Measurements from ENCODE around the gene ASIC1.
A peak's percentile ranks its signal among the peaks of the same experiment; 100 is the strongest.

ASIC1 gene

DNA sequence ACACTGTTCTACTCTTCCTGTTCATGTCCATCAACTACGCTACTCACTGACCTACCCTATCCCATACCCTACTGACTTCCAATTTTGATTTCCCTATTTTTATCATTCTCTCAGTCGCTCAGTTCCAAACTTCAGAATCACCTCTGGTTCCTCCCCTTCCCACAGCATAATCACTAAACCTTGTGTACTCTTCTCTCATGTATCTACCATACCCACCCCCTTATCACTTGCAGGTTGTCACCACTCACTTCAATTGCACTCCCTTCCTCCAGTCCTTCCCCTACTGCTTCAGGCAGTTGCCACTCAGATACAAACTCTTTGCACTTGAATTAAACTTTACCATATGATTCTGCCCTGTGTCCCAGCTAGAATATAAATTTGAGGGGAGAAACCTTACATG is 38.4 kb upstream of the ASIC1 start:
- no peak for DNase-seq (ENCODE audit: low spot score)
- TF ChIP-seq, protein P1, sequence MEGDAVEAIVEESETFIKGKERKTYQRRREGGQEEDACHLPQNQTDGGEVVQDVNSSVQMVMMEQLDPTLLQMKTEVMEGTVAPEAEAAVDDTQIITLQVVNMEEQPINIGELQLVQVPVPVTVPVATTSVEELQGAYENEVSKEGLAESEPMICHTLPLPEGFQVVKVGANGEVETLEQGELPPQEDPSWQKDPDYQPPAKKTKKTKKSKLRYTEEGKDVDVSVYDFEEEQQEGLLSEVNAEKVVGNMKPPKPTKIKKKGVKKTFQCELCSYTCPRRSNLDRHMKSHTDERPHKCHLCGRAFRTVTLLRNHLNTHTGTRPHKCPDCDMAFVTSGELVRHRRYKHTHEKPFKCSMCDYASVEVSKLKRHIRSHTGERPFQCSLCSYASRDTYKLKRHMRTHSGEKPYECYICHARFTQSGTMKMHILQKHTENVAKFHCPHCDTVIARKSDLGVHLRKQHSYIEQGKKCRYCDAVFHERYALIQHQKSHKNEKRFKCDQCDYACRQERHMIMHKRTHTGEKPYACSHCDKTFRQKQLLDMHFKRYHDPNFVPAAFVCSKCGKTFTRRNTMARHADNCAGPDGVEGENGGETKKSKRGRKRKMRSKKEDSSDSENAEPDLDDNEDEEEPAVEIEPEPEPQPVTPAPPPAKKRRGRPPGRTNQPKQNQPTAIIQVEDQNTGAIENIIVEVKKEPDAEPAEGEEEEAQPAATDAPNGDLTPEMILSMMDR (IDR thresholded peaks at IDR 0.05; ENCODE audit: borderline replicate concordance, control extremely low read depth, extremely low read depth, insufficient read depth, missing control alignments) = no peak
- in situ Hi-C loops (cut with MboI; ENCODE audit: low sequenced_read_pairs, unreplicated experiment) = no loop called here

DNA sequence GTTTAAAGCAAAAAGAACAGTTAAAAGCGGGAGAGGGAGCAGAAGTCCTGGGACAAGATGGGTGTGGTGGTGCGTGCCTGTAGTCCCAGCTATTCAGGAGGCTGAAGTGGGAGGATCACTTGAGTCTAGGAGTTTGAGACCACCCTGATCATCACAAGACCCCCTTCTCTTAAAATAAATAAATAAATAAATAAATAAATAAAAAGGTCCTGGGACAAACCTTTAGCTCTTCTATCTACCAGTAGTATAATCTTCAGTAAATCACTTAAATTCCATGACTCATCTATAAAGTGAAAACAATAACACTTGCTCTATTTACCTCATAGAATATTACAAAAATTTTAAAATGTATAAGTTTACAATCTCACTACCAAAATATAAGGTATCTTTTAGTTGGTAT is 37.9 kb upstream of the ASIC1 start:
- in situ Hi-C loops (cut with MboI; ENCODE audit: low sequenced_read_pairs, unreplicated experiment) = no loop called here
- no peak for DNase-seq (ENCODE audit: low spot score)
- TF ChIP-seq, protein P1 (IDR thresholded peaks at IDR 0.05; ENCODE audit: borderline replicate concordance, control extremely low read depth, extremely low read depth, insufficient read depth, missing control alignments) = no peak

DNA sequence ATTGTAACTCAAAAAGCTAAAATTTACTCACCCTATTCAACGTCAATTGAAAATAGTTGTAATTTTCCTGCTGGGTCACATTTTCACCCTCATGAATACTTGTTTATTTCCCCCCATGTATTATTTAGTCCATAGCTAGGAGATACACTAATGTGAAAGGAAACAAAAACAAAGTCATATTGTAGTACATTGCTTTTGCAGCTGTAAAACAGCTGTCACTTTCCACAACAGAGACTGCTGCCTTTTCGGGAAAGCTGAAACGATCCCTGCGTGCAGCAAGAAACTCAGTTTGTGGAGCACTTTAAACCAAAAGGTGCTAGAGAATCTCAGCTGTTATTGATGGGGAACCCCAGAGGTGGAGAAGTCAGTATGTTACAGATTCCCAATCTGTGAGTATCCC is 36.4 kb upstream of the ASIC1 start:
- in situ Hi-C loops (cut with MboI; ENCODE audit: low sequenced_read_pairs, unreplicated experiment) = no loop called here
- TF ChIP-seq, protein P1 (IDR thresholded peaks at IDR 0.05; ENCODE audit: borderline replicate concordance, control extremely low read depth, extremely low read depth, insufficient read depth, missing control alignments) = no peak
- DNase-seq (ENCODE audit: low spot score) = no peak

DNA sequence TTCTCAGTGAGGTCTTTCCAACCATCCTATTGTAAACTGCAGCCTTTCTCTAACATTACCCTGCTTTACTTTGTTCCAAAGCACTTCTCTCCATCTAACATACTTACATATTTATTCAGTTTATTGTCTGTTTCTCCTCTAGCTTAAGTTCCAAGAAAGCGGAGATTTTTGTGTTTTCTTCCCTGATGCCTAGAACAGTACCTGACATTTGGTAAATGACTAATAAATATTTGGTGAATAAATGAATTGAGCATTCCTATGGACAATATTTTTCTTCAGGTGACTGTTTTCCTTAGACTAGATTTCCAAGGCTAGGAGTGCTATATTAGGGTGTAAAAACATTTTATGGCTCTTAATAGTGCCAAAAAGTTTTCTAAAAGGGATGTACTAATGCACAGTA is 34.5 kb upstream of the ASIC1 start:
- DNase-seq (ENCODE audit: low spot score) = no peak
- in situ Hi-C loops (cut with MboI; ENCODE audit: low sequenced_read_pairs, unreplicated experiment) = no loop called here
- TF ChIP-seq, protein P1 (IDR thresholded peaks at IDR 0.05; ENCODE audit: borderline replicate concordance, control extremely low read depth, extremely low read depth, insufficient read depth, missing control alignments) = no peak

DNA sequence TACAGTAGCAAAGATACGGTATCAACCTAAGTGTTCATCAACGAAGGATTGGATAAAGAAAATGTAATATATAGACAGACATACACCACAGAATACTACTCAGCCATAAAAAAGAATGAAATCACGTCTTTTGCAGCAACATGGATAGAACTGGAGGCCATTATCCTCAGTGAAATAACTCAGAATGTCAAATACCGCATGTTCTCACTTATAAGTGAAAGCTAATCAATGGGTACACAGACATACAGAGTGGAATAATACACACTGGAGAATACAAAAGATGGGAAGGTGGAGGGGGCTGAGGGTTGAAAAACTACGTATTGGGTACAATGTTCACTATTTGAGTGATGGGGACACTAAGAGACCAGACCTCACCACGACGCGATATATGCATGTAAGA is 33.2 kb upstream of the ASIC1 start:
- TF ChIP-seq, protein P1 (IDR thresholded peaks at IDR 0.05; ENCODE audit: borderline replicate concordance, control extremely low read depth, extremely low read depth, insufficient read depth, missing control alignments) = no peak
- no peak for DNase-seq (ENCODE audit: low spot score)
- in situ Hi-C loops (cut with MboI; ENCODE audit: low sequenced_read_pairs, unreplicated experiment) = no loop called here

DNA sequence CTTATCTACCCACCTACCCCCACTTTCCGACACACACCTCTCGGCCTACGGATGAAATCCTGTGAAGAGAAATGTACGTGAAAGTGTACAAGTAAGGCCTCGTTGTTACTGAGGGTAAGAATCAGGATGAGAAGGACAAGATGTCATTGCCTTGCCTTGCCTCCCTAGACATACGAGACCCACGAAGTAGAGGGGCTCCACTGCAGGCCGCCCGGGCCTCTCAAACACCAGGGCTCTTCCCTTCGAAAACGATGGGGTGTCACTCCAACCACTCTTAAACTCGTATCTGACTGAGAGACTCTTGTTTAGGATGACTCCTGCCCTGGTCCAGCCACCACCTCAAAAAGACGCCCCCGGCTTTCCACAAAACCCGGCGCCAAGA is 32.6 kb upstream of the ASIC1 start:
- TF ChIP-seq, protein P1 (IDR thresholded peaks at IDR 0.05; ENCODE audit: borderline replicate concordance, control extremely low read depth, extremely low read depth, insufficient read depth, missing control alignments) = no peak
- in situ Hi-C loops (cut with MboI; ENCODE audit: low sequenced_read_pairs, unreplicated experiment) = no loop called here
- DNase-seq (ENCODE audit: low spot score) = peak; percentile 41
